ENCODE data around the gene SUPT4H1.

DNA sequence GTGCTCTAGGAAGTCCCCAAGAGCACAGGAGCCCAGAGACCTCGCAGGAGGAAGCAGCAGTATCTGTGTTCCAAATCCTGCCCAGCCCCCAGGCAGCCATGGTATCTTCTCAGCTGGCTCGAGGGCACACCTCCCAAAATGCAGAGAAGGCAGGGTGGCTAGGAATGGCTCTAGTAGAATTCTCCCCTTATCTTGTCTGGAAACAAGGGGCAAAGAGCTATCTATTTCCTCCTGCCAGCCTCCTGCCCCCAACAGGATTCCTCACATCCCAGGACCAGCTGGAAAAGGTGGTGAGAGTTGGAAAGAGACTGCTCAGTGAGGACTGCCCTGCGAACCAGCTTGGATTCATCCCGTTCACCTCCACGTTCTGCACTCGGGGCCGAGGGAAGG lies 14.8 kb downstream of the SUPT4H1 start:
- TF ChIP-seq, protein P1, sequence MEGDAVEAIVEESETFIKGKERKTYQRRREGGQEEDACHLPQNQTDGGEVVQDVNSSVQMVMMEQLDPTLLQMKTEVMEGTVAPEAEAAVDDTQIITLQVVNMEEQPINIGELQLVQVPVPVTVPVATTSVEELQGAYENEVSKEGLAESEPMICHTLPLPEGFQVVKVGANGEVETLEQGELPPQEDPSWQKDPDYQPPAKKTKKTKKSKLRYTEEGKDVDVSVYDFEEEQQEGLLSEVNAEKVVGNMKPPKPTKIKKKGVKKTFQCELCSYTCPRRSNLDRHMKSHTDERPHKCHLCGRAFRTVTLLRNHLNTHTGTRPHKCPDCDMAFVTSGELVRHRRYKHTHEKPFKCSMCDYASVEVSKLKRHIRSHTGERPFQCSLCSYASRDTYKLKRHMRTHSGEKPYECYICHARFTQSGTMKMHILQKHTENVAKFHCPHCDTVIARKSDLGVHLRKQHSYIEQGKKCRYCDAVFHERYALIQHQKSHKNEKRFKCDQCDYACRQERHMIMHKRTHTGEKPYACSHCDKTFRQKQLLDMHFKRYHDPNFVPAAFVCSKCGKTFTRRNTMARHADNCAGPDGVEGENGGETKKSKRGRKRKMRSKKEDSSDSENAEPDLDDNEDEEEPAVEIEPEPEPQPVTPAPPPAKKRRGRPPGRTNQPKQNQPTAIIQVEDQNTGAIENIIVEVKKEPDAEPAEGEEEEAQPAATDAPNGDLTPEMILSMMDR (IDR thresholded peaks at IDR 0.05; ENCODE audit: low read depth, low read length), result no peak
- TF ChIP-seq EZH2phosphoT487 (IDR thresholded peaks at IDR 0.05; ENCODE audit: low read depth), result no peak

Measured in OCI-LY3 (cell line).